ENCODE measurements around the gene ZIK1. TPM values are rescaled to one million over a fixed set of nuclear protein-coding genes. Genes with fewer than 3 reads are reported as not detected.

ZIK1 gene
- total RNA-seq, 4 donors from 2014 or later, result 6.8 to 26.5 (median 11.0) TPM

- Histone ChIP-seq H3K36me3 (no peaks in the 10 kb centered on the region), H3K27me3 (no peaks in the 10 kb centered on the region), H3K4me3 (no peak overlapping the region), H3K27ac (no peak overlapping the region), H3K9me3 (peaks cover 0 to 39% of the 10 kb centered on the region in 2 donors), H3K4me1 (no peaks in the 10 kb centered on the region)
- DNase-seq, result no peak
- TF ChIP-seq, protein P1, sequence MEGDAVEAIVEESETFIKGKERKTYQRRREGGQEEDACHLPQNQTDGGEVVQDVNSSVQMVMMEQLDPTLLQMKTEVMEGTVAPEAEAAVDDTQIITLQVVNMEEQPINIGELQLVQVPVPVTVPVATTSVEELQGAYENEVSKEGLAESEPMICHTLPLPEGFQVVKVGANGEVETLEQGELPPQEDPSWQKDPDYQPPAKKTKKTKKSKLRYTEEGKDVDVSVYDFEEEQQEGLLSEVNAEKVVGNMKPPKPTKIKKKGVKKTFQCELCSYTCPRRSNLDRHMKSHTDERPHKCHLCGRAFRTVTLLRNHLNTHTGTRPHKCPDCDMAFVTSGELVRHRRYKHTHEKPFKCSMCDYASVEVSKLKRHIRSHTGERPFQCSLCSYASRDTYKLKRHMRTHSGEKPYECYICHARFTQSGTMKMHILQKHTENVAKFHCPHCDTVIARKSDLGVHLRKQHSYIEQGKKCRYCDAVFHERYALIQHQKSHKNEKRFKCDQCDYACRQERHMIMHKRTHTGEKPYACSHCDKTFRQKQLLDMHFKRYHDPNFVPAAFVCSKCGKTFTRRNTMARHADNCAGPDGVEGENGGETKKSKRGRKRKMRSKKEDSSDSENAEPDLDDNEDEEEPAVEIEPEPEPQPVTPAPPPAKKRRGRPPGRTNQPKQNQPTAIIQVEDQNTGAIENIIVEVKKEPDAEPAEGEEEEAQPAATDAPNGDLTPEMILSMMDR (IDR thresholded peaks at IDR 0.05), result no peak
- no peak for TF ChIP-seq POLR2A (IDR thresholded peaks at IDR 0.05)
- intact Hi-C loops (cut with DNase I; ENCODE audit: low total_unique reads), result no loop called here
Observed at GRCh38 chr19:57566396-57567265, 17.3 kb upstream of the ZIK1 start.

DNA sequence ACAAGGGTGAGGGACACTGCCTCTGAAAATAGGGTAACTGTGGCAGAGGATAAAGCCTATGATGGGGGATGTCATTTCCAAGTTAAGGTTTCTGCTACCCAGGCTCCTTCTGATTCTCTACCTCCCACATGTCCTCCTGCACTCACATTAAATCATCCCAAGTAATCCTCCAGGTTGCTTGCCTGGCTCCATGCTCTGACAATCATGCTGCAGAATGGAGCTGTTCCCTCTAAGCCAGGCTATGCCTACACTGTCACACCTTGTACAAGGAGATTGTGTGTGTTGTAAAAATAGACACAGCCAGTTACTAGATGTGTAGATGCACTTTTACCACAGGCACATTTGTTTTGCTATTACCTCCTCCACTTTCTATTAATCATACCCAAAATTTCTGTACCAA lies 13.2 kb upstream of the ZIK1 start:
- DNase-seq, result no peak
- no peak for TF ChIP-seq POLR2A (IDR thresholded peaks at IDR 0.05)
- TF ChIP-seq, protein P1 (IDR thresholded peaks at IDR 0.05), result no peak

DNA sequence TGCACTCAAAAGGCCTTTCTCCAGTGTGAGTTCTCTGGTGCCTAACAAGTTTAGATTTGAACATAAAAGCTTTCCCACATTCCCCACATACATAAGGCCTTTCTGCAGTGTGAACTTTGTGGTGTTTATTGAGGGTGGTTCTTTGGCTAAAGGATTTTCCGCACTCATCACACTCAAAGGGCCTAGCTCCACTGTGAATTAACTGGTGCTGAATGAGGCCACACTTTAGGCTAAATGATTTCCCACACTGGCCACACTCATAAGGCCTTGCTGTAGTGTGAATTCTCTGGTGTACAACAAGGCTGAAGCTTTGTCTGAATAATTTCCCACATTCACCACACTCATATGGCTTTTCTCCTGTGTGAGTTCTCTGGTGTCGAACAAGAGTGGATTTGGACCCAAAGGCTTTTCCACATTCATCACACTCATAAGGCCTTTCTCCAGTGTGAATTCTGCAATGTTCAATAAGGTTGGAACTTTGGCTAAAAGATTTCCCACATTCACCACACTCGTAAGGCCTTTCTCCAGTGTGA lies 11.5 kb upstream of the ZIK1 start:
- Histone ChIP-seq H3K4me3 (no peak overlapping the region), H3K27me3 (no peaks in the 10 kb centered on the region), H3K36me3 (no peaks in the 10 kb centered on the region), H3K4me1 (no peaks in the 10 kb centered on the region), H3K9me3 (peaks cover 0 to 69% of the 10 kb centered on the region in 2 donors), H3K27ac (no peak overlapping the region)
- no peak for DNase-seq
- TF ChIP-seq, protein P1 (IDR thresholded peaks at IDR 0.05), result no peak
- TF ChIP-seq POLR2A (IDR thresholded peaks at IDR 0.05), result no peak
- intact Hi-C loops (cut with DNase I; ENCODE audit: low total_unique reads), result no loop called here

More for the DNA sequence above, 13.2 kb upstream of the ZIK1 start:
- intact Hi-C loops (cut with DNase I; ENCODE audit: low total_unique reads), result no loop called here
- Histone ChIP-seq H3K27me3 (no peaks in the 10 kb centered on the region), H3K36me3 (no peaks in the 10 kb centered on the region), H3K9me3 (peaks cover 0 to 68% of the 10 kb centered on the region in 2 donors), H3K27ac (no peak overlapping the region), H3K4me3 (no peak overlapping the region), H3K4me1 (no peaks in the 10 kb centered on the region)

GRCh38 chr19:57576661-57577060 lies 7.3 kb upstream of the ZIK1 start:
- no peak for DNase-seq
- intact Hi-C loops (cut with DNase I; ENCODE audit: low total_unique reads), result no loop called here
- Histone ChIP-seq H3K9me3 (peaks cover 0 to 60% of the 10 kb centered on the region in 2 donors), H3K4me3 (no peak overlapping the region), H3K27ac (no peak overlapping the region), H3K36me3 (no peaks in the 10 kb centered on the region), H3K4me1 (no peaks in the 10 kb centered on the region), H3K27me3 (no peaks in the 10 kb centered on the region)
- no peak for TF ChIP-seq POLR2A (IDR thresholded peaks at IDR 0.05)
- TF ChIP-seq, protein P1 (IDR thresholded peaks at IDR 0.05), result no peak

Data from uterus (tissue), 4 donors.